Measurements from ENCODE around the gene PIK3R2.
A peak's percentile ranks its signal among the peaks of the same experiment; 100 is the strongest.

PIK3R2 gene

DNA sequence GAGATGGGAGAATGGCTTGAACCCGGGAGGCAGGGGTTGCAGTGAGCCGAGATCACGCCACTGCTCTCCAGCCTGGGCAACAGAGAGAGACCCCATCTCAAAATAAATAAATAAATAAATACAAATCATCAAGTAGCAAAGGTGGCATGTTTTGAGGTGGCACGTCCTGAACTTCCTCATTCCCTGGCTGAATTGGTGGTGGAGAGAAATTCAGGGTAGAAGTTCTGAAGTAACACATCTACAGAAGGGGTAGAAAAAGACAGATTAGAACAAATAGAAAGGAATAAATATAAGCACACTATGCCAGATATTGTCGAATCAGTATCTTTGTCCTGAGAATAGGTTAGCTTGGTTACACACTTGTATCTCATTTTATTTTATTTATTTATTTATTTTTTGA lies 27.0 kb downstream of the PIK3R2 start:
- DNase-seq (no peak), ATAC-seq (replicated peaks) (peak; percentile 41 to 45)

DNA sequence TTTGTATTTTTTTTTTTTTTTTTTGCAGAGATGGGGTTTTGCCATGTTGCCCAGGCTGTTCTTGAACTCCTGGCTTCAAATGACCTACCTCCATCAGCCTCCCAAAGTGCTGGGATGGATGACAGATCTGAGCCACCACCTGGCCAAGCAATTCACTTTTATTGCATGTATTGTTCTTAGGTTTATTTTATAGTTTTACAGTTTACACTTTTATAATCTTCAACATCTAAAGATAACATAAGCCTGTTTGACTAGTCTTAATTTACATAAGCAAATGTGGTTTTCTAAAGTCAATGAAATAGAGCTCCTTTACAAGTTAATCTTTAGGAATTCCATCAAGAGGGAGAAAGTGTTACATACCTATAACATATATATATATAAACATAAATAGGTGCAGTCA lies 30.6 kb downstream of the PIK3R2 start:
- H3K4me1 Mint-ChIP-seq: peaks cover 12 to 41% of the 10 kb centered on the region in 2 donors
- no peak overlapping the region for H3K27ac Mint-ChIP-seq

More for the DNA sequence above, 27.0 kb downstream of the PIK3R2 start:
- no peaks in the 10 kb centered on the region for H3K27me3 Mint-ChIP-seq
- H3K4me1 Mint-ChIP-seq: peaks cover 30 to 61% of the 10 kb centered on the region in 2 donors
- no peaks in the 10 kb centered on the region for H3K9me3 Mint-ChIP-seq
- H3K4me3 Mint-ChIP-seq: peak overlapping the region in 1 of 2 donors; percentile 33
- peaks cover 36 to 42% of the 10 kb centered on the region in 2 donors for H3K36me3 Mint-ChIP-seq
- peak overlapping the region; percentile 59 for H3K27ac Mint-ChIP-seq

DNA sequence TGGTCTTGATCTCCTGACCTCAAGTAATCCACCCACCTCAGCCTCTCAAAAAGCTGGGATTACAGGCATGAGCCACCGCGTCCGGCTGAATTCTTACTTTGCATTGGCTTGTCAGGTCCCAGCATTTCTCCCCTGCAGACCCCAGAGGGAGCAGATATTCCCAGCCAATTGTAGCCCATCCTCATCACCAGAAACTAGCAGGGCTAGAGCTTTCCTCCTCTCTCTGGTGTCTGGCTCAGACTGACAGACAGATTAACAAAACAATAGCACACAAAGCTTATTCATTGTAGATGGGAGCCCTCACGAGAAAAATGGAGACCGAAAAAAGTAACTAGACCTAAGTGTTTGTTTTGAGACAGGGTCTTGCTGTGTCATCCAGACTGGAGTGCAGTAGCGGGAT lies 32.6 kb downstream of the PIK3R2 start:
- peaks cover 10 to 23% of the 10 kb centered on the region in 2 donors for H3K4me1 Mint-ChIP-seq
- no peaks in the 10 kb centered on the region for H3K36me3 Mint-ChIP-seq
- H3K9me3 Mint-ChIP-seq: no peaks in the 10 kb centered on the region
- H3K27me3 Mint-ChIP-seq: no peaks in the 10 kb centered on the region
- DNase-seq: no peak
- H3K4me3 Mint-ChIP-seq: no peak overlapping the region
- peak overlapping the region; percentile 60 for H3K27ac Mint-ChIP-seq
- ATAC-seq (replicated peaks): no peak

More for the DNA sequence above, 30.6 kb downstream of the PIK3R2 start:
- DNase-seq (no peak), ATAC-seq (replicated peaks) (no peak)
- no peaks in the 10 kb centered on the region for H3K27me3 Mint-ChIP-seq
- H3K4me3 Mint-ChIP-seq: no peak overlapping the region
- peaks cover 8 to 11% of the 10 kb centered on the region in 2 donors for H3K36me3 Mint-ChIP-seq
- H3K9me3 Mint-ChIP-seq: no peaks in the 10 kb centered on the region

DNA sequence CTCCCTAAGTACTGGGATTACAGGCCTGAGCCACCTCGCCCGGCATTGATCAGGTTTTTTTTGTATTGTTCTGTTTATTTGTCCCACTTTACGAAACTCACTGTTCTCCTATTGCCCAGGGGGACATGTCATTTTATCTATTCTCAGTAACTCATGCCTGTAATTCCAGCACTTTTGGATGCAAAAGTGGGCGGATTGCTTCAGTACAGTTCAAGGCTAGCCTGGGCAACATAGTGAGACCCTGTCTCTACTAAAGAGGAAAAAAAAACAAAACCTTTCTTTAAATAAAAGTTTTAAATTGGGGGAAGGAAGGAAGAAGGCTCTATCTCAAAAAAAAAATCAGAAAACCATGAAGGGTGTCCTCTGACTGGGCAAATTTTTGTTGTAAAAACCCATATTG lies 37.3 kb downstream of the PIK3R2 start:
- H3K4me1 Mint-ChIP-seq: peaks cover 23 to 37% of the 10 kb centered on the region in 2 donors
- no peaks in the 10 kb centered on the region for H3K9me3 Mint-ChIP-seq
- no peak overlapping the region for H3K27ac Mint-ChIP-seq
- no peaks in the 10 kb centered on the region for H3K27me3 Mint-ChIP-seq
- peaks cover 4 to 7% of the 10 kb centered on the region in 2 donors for H3K36me3 Mint-ChIP-seq
- no peak for DNase-seq
- no peak for ATAC-seq (replicated peaks)
- H3K4me3 Mint-ChIP-seq: no peak overlapping the region

DNA sequence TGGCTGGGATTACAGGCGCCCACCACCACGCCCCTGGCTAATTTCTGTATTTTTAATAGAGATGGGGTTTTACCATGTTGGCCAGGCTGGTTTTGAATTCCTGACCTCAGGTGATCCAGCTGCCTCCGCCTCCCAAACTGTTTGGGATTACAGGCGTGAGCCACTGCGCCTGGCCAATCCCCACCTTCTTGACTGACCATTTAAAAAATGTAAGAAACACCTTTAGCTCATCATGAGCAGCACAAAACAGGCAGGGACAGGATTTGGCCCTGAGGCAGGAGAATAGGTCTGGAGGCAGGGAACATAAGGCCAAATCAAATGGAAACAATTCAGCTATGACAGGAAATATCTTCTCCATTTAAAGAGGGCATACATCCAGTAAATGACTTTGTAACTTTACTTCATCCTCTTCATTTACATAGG lies 38.7 kb downstream of the PIK3R2 start:
- H3K4me3 Mint-ChIP-seq: peak overlapping the region; percentile 87 to 92
- DNase-seq (no peak), ATAC-seq (replicated peaks) (no peak)
- H3K27me3 Mint-ChIP-seq: no peaks in the 10 kb centered on the region
- no peaks in the 10 kb centered on the region for H3K9me3 Mint-ChIP-seq
- H3K27ac Mint-ChIP-seq: peak overlapping the region; percentile 95
- H3K36me3 Mint-ChIP-seq: peaks cover 8 to 16% of the 10 kb centered on the region in 2 donors
- peaks cover 21 to 28% of the 10 kb centered on the region in 2 donors for H3K4me1 Mint-ChIP-seq

GRCh38 chr19:18192673-18193387 lies 39.9 kb downstream of the PIK3R2 start, which contains the start of gene MPV17L2:
TSS of gene MPV17L2 (plus strand) at chr19:18193218. CDS start at chr19:18193282, 64 bp downstream.
- peak within 1 kb of the TSS; percentile 87 to 92 for H3K4me3 Mint-ChIP-seq
- ATAC-seq (replicated peaks): peak; percentile 88 to 91
- peaks cover 8 to 21% of the 10 kb centered on the region in 2 donors for H3K36me3 Mint-ChIP-seq
- peaks cover 21 to 28% of the 10 kb centered on the region in 2 donors for H3K4me1 Mint-ChIP-seq
- no peaks in the 10 kb centered on the region for H3K27me3 Mint-ChIP-seq
- H3K9me3 Mint-ChIP-seq: no peaks in the 10 kb centered on the region
- DNase-seq: peak; percentile 98
- H3K27ac Mint-ChIP-seq: peak within 1 kb of the TSS; percentile 95

DNA sequence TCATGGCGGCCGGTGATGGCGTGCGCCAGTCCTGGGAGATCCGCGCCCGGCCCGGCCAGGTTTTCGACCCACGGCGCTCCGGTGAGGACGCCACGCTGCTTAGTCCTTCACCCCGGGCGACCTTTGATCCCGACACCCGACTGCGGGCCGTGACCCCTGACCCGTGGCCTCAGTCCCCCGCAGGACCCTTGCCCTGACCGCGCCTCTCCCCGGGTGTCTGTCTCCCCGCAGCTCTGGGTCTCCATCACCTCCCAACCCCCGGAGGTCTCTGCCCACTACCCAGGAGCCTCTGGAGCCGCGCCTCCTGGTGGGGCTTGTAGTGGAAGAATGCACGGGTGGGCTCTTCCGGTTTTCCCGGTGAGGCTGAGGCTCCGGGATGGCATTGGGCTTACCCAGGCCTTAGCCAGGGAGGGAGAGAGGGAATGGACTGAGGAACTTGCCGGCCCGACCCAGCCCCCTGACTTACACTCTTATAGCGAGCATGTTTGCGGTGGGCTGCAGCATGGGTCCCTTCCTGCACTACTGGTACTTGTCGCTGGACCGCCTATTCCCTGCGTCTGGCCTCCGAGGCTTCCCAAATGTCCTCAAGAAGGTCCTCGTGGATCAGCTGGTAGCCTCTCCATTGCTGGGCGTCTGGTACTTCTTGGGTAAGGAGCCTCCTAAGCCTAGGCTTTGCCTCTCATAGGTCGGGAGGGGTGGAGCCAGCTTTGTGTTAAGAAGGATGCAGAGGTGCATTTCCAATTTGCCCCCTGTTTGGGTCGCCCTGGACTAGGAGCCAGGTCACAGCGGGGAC lies 40.6 kb downstream of the PIK3R2 start:
- H3K36me3 Mint-ChIP-seq: peaks cover 15 to 28% of the 10 kb centered on the region in 2 donors
- H3K4me3 Mint-ChIP-seq: peak overlapping the region; percentile 87 to 92
- peak overlapping the region; percentile 95 for H3K27ac Mint-ChIP-seq
- H3K9me3 Mint-ChIP-seq: no peaks in the 10 kb centered on the region
- ATAC-seq (replicated peaks): no peak
- peaks cover 21 to 28% of the 10 kb centered on the region in 2 donors for H3K4me1 Mint-ChIP-seq
- no peaks in the 10 kb centered on the region for H3K27me3 Mint-ChIP-seq
- no peak for DNase-seq

- no peaks in the 10 kb centered on the region for H3K9me3 Mint-ChIP-seq
- no peak overlapping the region for H3K27ac Mint-ChIP-seq
- DNase-seq (no peak), ATAC-seq (replicated peaks) (no peak)
- H3K36me3 Mint-ChIP-seq: peaks cover 19 to 32% of the 10 kb centered on the region in 2 donors
- H3K4me1 Mint-ChIP-seq: peaks cover 19 to 28% of the 10 kb centered on the region in 2 donors
- H3K27me3 Mint-ChIP-seq: no peaks in the 10 kb centered on the region
- H3K4me3 Mint-ChIP-seq: peak overlapping the region; percentile 87 to 92
Measured at GRCh38 chr19:18194181-18194530, 41.2 kb downstream of the PIK3R2 start.

DNA sequence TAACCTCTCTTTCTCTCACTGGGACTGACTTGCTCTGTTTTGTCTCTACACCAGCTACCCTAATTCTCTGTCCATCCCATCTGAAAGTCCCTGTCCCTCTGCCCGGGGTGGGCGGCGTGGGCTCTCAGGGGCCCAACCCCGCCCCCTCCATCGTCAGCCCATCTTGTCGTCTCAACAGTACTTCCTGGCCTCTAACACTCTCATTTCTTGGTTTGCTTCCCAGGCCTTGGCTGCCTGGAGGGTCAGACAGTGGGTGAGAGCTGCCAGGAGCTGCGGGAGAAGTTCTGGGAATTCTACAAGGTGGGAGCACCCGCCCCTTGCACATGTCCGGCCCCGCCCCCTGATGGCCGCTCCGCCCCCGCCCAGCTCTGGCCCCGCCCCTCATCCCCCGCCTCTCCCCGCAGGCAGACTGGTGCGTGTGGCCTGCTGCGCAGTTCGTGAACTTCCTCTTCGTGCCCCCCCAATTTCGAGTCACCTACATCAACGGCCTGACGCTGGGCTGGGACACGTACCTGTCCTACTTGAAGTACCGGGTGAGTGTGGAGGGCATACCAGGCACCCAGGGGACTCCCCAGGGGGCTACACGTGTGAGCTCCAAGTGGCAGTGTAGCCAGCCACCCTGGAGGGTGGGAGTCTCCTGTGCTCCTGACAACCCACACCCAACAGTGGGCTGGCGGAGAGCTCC lies 41.7 kb downstream of the PIK3R2 start:
- H3K4me3 Mint-ChIP-seq: peak overlapping the region; percentile 87 to 92
- ATAC-seq (replicated peaks): no peak
- peaks cover 19 to 32% of the 10 kb centered on the region in 2 donors for H3K36me3 Mint-ChIP-seq
- H3K4me1 Mint-ChIP-seq: peaks cover 19 to 28% of the 10 kb centered on the region in 2 donors
- no peaks in the 10 kb centered on the region for H3K9me3 Mint-ChIP-seq
- peak; percentile 35 for DNase-seq
- H3K27me3 Mint-ChIP-seq: no peaks in the 10 kb centered on the region
- peak overlapping the region; percentile 84 for H3K27ac Mint-ChIP-seq

DNA sequence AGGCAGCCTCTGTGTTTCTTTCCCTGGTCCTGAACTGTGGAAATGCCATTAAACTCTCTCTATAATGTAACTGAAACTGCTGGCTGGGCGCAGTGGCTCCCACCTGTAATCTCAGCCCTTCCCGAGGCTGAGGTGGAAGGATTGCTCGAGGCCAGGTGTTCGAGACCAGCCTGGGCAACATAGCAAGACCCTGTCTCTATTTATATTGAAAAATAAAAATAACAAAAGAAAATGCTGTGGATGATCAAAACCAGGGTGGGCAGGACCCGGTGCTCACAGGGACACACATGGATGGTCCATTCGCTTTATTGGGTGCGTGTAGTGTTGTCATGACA lies 43.5 kb downstream of the PIK3R2 start:
- no peak for DNase-seq
- peak overlapping the region; percentile 67 for H3K27ac Mint-ChIP-seq
- H3K4me3 Mint-ChIP-seq: no peak overlapping the region

DNA sequence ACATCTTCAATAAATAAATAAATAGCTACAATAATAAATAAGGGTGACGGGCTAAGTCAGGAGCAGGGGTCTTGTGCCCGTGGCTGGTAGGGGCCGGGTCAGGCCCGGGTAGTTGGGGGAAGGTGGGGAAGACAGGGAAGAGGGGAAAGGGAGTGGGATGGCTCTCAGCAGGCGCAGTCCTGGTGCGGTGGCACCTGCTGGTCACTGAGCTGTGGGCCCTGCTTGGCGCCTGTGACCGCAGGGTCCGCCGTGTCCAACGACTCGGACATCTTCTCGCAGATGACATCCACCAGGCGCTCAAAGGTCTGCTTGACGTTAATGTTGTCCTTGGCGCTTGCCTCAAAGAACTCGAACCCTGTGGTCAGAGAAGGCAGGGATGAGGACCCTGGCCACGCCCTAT lies 44.3 kb downstream of the PIK3R2 start:
- Mint-ChIP-seq H3K27me3 (no peaks in the 10 kb centered on the region), H3K4me1 (peaks cover 17 to 24% of the 10 kb centered on the region in 2 donors), H3K9me3 (no peaks in the 10 kb centered on the region), H3K4me3 (no peak overlapping the region), H3K36me3 (peaks cover 25 to 47% of the 10 kb centered on the region in 2 donors), H3K27ac (no peak overlapping the region)
- DNase-seq: no peak
- no peak for ATAC-seq (replicated peaks)

More for the DNA sequence above, 43.5 kb downstream of the PIK3R2 start:
- H3K36me3 Mint-ChIP-seq: peaks cover 20 to 39% of the 10 kb centered on the region in 2 donors
- ATAC-seq (replicated peaks): no peak
- no peaks in the 10 kb centered on the region for H3K9me3 Mint-ChIP-seq
- H3K27me3 Mint-ChIP-seq: no peaks in the 10 kb centered on the region
- H3K4me1 Mint-ChIP-seq: peaks cover 19 to 27% of the 10 kb centered on the region in 2 donors

DNA sequence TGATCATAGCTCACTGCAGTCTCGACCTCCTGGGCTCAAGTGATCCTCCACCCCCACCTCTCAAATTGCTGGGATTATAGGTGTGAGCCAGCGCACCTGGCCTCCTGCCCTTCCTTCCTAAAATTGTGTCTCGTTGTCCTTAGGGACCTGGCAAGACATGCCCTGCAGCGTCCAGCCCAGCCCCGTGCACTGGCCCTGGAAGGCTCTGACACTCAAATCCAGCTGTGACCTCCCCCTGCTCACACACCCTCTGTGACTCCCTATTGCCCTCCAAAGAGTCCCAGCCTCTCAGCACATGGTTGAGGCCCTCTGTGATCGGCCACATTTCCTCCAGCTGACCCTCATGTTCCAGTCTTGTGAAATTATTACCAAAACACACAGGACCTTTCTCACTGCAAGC lies 45.0 kb downstream of the PIK3R2 start:
- ATAC-seq (replicated peaks) (no peak), DNase-seq (no peak)
- H3K27me3 Mint-ChIP-seq: no peaks in the 10 kb centered on the region
- H3K36me3 Mint-ChIP-seq: peaks cover 29 to 49% of the 10 kb centered on the region in 2 donors
- no peak overlapping the region for H3K4me3 Mint-ChIP-seq
- H3K9me3 Mint-ChIP-seq: no peaks in the 10 kb centered on the region
- no peak overlapping the region for H3K27ac Mint-ChIP-seq
- peaks cover 20 to 31% of the 10 kb centered on the region in 2 donors for H3K4me1 Mint-ChIP-seq

DNA sequence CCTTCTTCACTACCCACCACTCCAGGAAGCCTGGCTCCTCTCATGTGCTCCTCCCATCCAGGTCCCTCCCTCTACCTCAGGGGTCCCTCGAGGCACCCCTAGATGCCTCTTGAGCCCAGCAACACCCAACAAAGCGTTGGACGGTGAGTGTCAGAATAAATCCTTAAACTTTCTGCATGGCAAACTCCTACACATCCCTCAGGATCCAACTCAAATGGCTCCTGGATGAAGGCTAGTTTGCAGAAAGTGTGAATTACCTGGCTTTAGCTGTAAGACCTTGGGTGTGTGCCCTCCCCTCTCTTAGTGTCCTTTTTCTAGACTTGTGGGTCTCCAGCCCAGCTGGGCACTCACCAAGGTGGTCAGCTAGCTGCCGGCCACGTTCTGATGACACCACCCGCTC lies 45.4 kb downstream of the PIK3R2 start:
- H3K4me3 Mint-ChIP-seq: no peak overlapping the region

DNA sequence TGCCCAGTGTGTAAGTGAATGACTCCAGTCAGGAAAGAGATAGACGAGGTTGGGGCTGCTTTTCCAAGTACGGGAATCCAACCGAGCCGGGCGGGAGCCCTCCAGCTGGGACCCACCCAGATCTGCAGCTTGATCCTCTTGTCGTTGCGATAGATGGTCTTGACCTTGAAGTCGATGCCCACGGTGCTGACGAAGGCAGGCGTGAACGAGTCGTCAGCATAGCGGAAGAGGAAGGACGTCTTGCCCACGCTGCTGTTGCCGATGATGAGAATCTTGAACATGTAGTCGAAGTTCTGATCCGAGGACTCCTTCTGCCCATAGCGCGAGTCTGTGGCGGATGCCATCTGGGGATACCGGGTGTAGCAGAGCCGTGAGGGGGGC lies 49.4 kb downstream of the PIK3R2 start:
- peak overlapping the region; percentile 72 to 94 for H3K4me3 Mint-ChIP-seq
- H3K9me3 Mint-ChIP-seq: no peaks in the 10 kb centered on the region
- H3K27ac Mint-ChIP-seq: no peak overlapping the region
- DNase-seq: no peak
- ATAC-seq (replicated peaks): no peak
- H3K36me3 Mint-ChIP-seq: peaks cover 21 to 31% of the 10 kb centered on the region in 2 donors
- no peaks in the 10 kb centered on the region for H3K27me3 Mint-ChIP-seq
- H3K4me1 Mint-ChIP-seq: peaks cover 14 to 35% of the 10 kb centered on the region in 2 donors

More for the DNA sequence above, 45.4 kb downstream of the PIK3R2 start:
- DNase-seq (no peak), ATAC-seq (replicated peaks) (no peak)
- peaks cover 25 to 35% of the 10 kb centered on the region in 2 donors for H3K4me1 Mint-ChIP-seq
- peaks cover 29 to 49% of the 10 kb centered on the region in 2 donors for H3K36me3 Mint-ChIP-seq
- no peaks in the 10 kb centered on the region for H3K9me3 Mint-ChIP-seq
- H3K27me3 Mint-ChIP-seq: no peaks in the 10 kb centered on the region
- no peak overlapping the region for H3K27ac Mint-ChIP-seq

Data from stimulated activated naive B cell treated with anti-CD40 and anti-IgM and Interleukin-4, amounts not matched to agents 10 μg/mL and 1 μg/mL and 100 μg/mL, for 72 hours (primary cell).